K562 (cell line): ENCODE results near the gene ACAD10. TPM values are rescaled to one million over a fixed set of nuclear protein-coding genes. Genes with fewer than 3 reads are reported as not detected.

Experiments
- ATAC-seq: fragments of 200-7000 bp; cut with Tn5 transposase; 3 replicates; pipeline ENCODE4 v1.9.1; 2020; ENCODE audit warnings: moderate library complexity
- BruUV-seq: library from RNA; stranded (reverse); fragments of 400-500 nt; replicated peaks from 2 replicates; lab custom pipeline; 2021; lab: Mats Ljungman, UMichigan
- CTCF ChIA-PET: fragments of 300-600 bp; formaldehyde crosslinking; extraction: SDS; loops from one replicate; lab custom pipeline; 2021; ENCODE audit warnings: low intra/inter-chr PET ratio; lab: Yijun Ruan, JAX
- POLR2A ChIA-PET: fragments of 300-600, 350-650 bp; sonication (Branson Sonifier 250); formaldehyde crosslinking; extraction: SDS; loops from one replicate; lab custom pipeline; 2021; ENCODE audit warnings: antibody characterized with exemption, inconsistent platforms; lab: Yijun Ruan, JAX
- DNase-seq, 4 experiments: peaks; one replicate each; pipeline versions ENCODE4 v3.0.0 to v3.0.0-alpha.2; 2011 to 2018; ENCODE audit warnings: low spot score in 3 of 4, mixed read lengths in 3 of 4; ENCODE audit errors: extremely low read depth in 1 of 4
- FAIRE-seq: peaks from 2 replicates; lab custom pipeline; 2011; peaks lifted over from hg19 to GRCh38; lab: Jason Lieb, UNC
- H2AFZ ChIP-seq: 2 replicates; pipeline ENCODE4 v1.6.0; 2011; ENCODE audit warnings: low read depth, low read length, control low read depth, inconsistent platforms
- H3K27ac ChIP-seq: fragments of 200-600 bp; 3 replicates; pipeline ENCODE4 v1.8.0; 2011; ENCODE audit warnings: low read depth, mild to moderate bottlenecking, control low read depth, inconsistent platforms, low read length, moderate library complexity, mixed read lengths; ENCODE audit errors: extremely low read depth
- H3K27me3 ChIP-seq, 2 experiments: fragments of 300-600 bp in 1 of 2; 2 replicates in 1 of 2; 3 replicates in 1 of 2; pipeline versions ENCODE4 v1.6.0 to v1.8.0; 2011; ENCODE audit warnings: inconsistent platforms in 2 of 2, low read length in 2 of 2, mild to moderate bottlenecking in 1 of 2, mixed read lengths in 1 of 2, moderate library complexity in 1 of 2; ENCODE audit not compliant: control insufficient read depth in 2 of 2, insufficient read depth in 2 of 2
- H3K36me3 ChIP-seq: fragments of 300-600 bp; 3 replicates; pipeline ENCODE4 v1.8.0; 2011; ENCODE audit warnings: mild to moderate bottlenecking, low read length, inconsistent platforms; ENCODE audit not compliant: control insufficient read depth, insufficient read depth
- H3K4me1 ChIP-seq, 2 experiments: fragments of 200-600 bp in 1 of 2; replicated peaks in 1 of 2; 2 replicates in 1 of 2; 3 replicates in 1 of 2; pipeline versions ENCODE4 v1.5.1 to v1.8.0; 2011; ENCODE audit warnings: inconsistent platforms in 2 of 2, low read length in 2 of 2, mild to moderate bottlenecking in 1 of 2, mixed read lengths in 1 of 2, moderate library complexity in 1 of 2; ENCODE audit not compliant: control insufficient read depth in 2 of 2, insufficient read depth in 2 of 2
- H3K4me2 ChIP-seq: 2 replicates; pipeline ENCODE4 v1.6.1; 2011; ENCODE audit warnings: low read length, control low read depth, inconsistent platforms, mixed read lengths; ENCODE audit not compliant: insufficient read depth
- H3K4me3 ChIP-seq: fragments of 200-600 bp; sonication (generic), shearing (Covaris generic); 2 replicates; pipeline ENCODE4 v1.5.1; 2016; ENCODE audit warnings: control low read depth, inconsistent platforms
- H3K79me2 ChIP-seq: fragments of 200-600 bp; 3 replicates; pipeline ENCODE4 v1.8.0; 2011; ENCODE audit warnings: low read length, inconsistent platforms; ENCODE audit not compliant: control insufficient read depth, insufficient read depth
- H3K9ac ChIP-seq, 2 experiments: 2 replicates each; pipeline versions ENCODE4 v1.6.0 to v1.6.1; 2011; ENCODE audit warnings: low read depth in 2 of 2, low read length in 2 of 2, control low read depth in 1 of 2, inconsistent platforms in 1 of 2, mild to moderate bottlenecking in 1 of 2, mixed read lengths in 1 of 2; ENCODE audit not compliant: insufficient read depth in 1 of 2
- H3K9me1 ChIP-seq: one replicate; pipeline ENCODE4 v1.6.0; 2011; ENCODE audit warnings: inconsistent platforms, mild to moderate bottlenecking, low read length, moderate library complexity; ENCODE audit not compliant: control insufficient read depth, insufficient read depth
- H3K9me3 ChIP-seq: replicated peaks from 2 replicates; pipeline ENCODE4 v1.5.1; 2011; ENCODE audit warnings: low read depth, low read length, inconsistent platforms; ENCODE audit not compliant: control insufficient read depth, insufficient read depth
- H4K20me1 ChIP-seq: replicated peaks from 2 replicates; pipeline ENCODE4 v1.6.1; 2011; ENCODE audit warnings: low read length, inconsistent platforms, mixed read lengths; ENCODE audit not compliant: control insufficient read depth, insufficient read depth
- CCAR2 ChIP-seq: fragments of 200-400 bp; formaldehyde crosslinking; IDR thresholded peaks from 2 replicates; pipeline ENCODE4 v1.6.1; 2017; ENCODE audit warnings: mild to moderate bottlenecking, low read depth, low read length
- CHCHD3 ChIP-seq: fragments of 250-450 bp; sonication (Bioruptor Pico); IDR thresholded peaks from 2 replicates; pipeline ENCODE4 v2.1.2; 2022; ENCODE audit warnings: mild to moderate bottlenecking
- CHD1 ChIP-seq: fragments of 200-600 bp; sonication (generic); IDR thresholded peaks from one replicate; pipeline ENCODE4 v1.6.1; 2012; ENCODE audit warnings: mild to moderate bottlenecking, moderate library complexity, low read length, inconsistent platforms
- CREM ChIP-seq: IDR thresholded peaks from 2 replicates; pipeline ENCODE4 v1.6.1; 2014; ENCODE audit warnings: antibody characterized with exemption, low read depth
- DNMT1 ChIP-seq: fragments of 450-650 bp; IDR thresholded peaks from 2 replicates; pipeline ENCODE4 v1.6.1; 2016; ENCODE audit warnings: antibody characterized with exemption, mild to moderate bottlenecking
- ETV5 ChIP-seq: sonication (generic); formaldehyde crosslinking; IDR thresholded peaks from 2 replicates; pipeline ENCODE4 v1.4.0; 2020; ENCODE audit warnings: low read depth, mild to moderate bottlenecking, missing genetic modification reagents
- HNRNPLL ChIP-seq: fragments of 200-400 bp; formaldehyde crosslinking; IDR thresholded peaks from 2 replicates; pipeline ENCODE4 v1.6.1; 2017; ENCODE audit warnings: low read length, low read depth, mild to moderate bottlenecking; ENCODE audit not compliant: poor library complexity, severe bottlenecking
- NCOR1 ChIP-seq: fragments of 450-650 bp; IDR thresholded peaks from 2 replicates; pipeline ENCODE4 v1.6.1; 2016; ENCODE audit warnings: mild to moderate bottlenecking, moderate library complexity
- NFE2L1 ChIP-seq: fragments of 450-650 bp; IDR thresholded peaks from 2 replicates; pipeline ENCODE4 v1.6.1; 2016; ENCODE audit warnings: missing genetic modification characterization, low read depth, mild to moderate bottlenecking, missing compliant biosample characterization, moderate library complexity, borderline replicate concordance
- SMARCA5 ChIP-seq: fragments of 450-650 bp; IDR thresholded peaks from 2 replicates; pipeline ENCODE4 v1.6.1; 2016
- SNIP1 ChIP-seq: fragments of 450-650 bp; IDR thresholded peaks from 2 replicates; pipeline ENCODE4 v1.7.1; 2017; ENCODE audit warnings: low read depth, mild to moderate bottlenecking
- SPI1 ChIP-seq: IDR thresholded peaks from 2 replicates; pipeline ENCODE4 v1.6.1; 2011; ENCODE audit warnings: low read depth, low read length, control low read depth, borderline replicate concordance
- SREBF1 ChIP-seq: fragments of 150-350 bp; IDR thresholded peaks from 2 replicates; pipeline ENCODE4 v1.6.1; 2014; ENCODE audit warnings: antibody characterized with exemption, low read depth, low read length, borderline replicate concordance
- TAF9B ChIP-seq: fragments of 450-650 bp; IDR thresholded peaks from 2 replicates; pipeline ENCODE4 v1.6.1; 2018; ENCODE audit warnings: mild to moderate bottlenecking; ENCODE audit not compliant: partially characterized antibody
- ZNF232 ChIP-seq: sonication (generic); formaldehyde crosslinking; IDR thresholded peaks from 2 replicates; pipeline ENCODE4 v1.8.0; 2022; ENCODE audit warnings: mild to moderate bottlenecking, missing genetic modification reagents
- ZNF57 ChIP-seq: fragments of 450-650 bp; formaldehyde crosslinking; IDR thresholded peaks from 2 replicates; pipeline ENCODE4 v1.4.0; 2020; ENCODE audit warnings: mild to moderate bottlenecking, moderate library complexity
- WGBS: fragments of 100-300 bp; shearing (Covaris generic); methylation state at CpG from one replicate; pipeline ENCODE4 v1.1.6; 2016; ENCODE audit warnings: low coverage, mixed read lengths; ENCODE audit not compliant: insufficient coverage; ENCODE audit errors: missing lambda C conversion rate; 5-methylcytosine and 5-hydroxymethylcytosine counted together
- in situ Hi-C: fragments of 300-500 bp; cut with MboI; formaldehyde crosslinking; loops from 4 replicates; pipeline ENCODE4 v1.15.0; 2018; ENCODE audit warnings: inconsistent platforms, mixed read lengths
- intact Hi-C: fragments of 100-400 bp; cut with micrococcal nuclease; formaldehyde crosslinking; loops from 2 replicates; pipeline ENCODE4 v1.14.2; 2022
- polyA plus RNA-seq, 8 experiments: library from polyadenylated mRNA; depleted of rRNA in 4 of 8; stranded (reverse) in 5 of 8; unstranded in 3 of 8; fragments of >200 nt; fragmentation: Nextera tagmentation in 2 of 8; fragmentation: Illumina TruSeq in 1 of 8; extraction: Ambion mirVana in 2 of 8; extraction: Trizol in 1 of 8; gene quantifications; 2 replicates each; pipeline versions ENCODE4 v1.2.1 to v1.2.3, GENCODE V29; 2011 to 2014; ENCODE audit warnings: inconsistent platforms in 1 of 8, missing spikeins in 1 of 8
- total RNA-seq, 7 experiments: library from RNA; depleted of rRNA in 6 of 7; stranded (reverse); fragments of >200 nt in 6 of 7; fragmentation: Illumina TruSeq in 2 of 7; extraction: Trizol in 2 of 7; gene quantifications; 2 replicates each; pipeline versions ENCODE4 v1.2.1 to v1.2.3, GENCODE V29; 2011 to 2021; ENCODE audit warnings: low replicate concordance in 1 of 7
- TF ChIP-seq, protein P1 (sequence below): fragments of 250-450 bp; sonication (Bioruptor Pico); IDR thresholded peaks from 2 replicates; pipeline ENCODE4 v1.8.0; 2021; ENCODE audit warnings: moderate library complexity, mild to moderate bottlenecking, inconsistent platforms
- TF ChIP-seq, protein P2 (sequence below): fragments of 250-450 bp; sonication (Bioruptor Pico); IDR thresholded peaks from 2 replicates; pipeline ENCODE4 v1.4.0; 2020; ENCODE audit warnings: mild to moderate bottlenecking, moderate library complexity

Gene ACAD10
- total and polyA plus RNA-seq, 9 of the 15 experiments (the other 6 are each of a cell fraction or from before 2014, with no cell fraction given) = 2.3 to 19.2 (median 12.0) TPM

DNA sequence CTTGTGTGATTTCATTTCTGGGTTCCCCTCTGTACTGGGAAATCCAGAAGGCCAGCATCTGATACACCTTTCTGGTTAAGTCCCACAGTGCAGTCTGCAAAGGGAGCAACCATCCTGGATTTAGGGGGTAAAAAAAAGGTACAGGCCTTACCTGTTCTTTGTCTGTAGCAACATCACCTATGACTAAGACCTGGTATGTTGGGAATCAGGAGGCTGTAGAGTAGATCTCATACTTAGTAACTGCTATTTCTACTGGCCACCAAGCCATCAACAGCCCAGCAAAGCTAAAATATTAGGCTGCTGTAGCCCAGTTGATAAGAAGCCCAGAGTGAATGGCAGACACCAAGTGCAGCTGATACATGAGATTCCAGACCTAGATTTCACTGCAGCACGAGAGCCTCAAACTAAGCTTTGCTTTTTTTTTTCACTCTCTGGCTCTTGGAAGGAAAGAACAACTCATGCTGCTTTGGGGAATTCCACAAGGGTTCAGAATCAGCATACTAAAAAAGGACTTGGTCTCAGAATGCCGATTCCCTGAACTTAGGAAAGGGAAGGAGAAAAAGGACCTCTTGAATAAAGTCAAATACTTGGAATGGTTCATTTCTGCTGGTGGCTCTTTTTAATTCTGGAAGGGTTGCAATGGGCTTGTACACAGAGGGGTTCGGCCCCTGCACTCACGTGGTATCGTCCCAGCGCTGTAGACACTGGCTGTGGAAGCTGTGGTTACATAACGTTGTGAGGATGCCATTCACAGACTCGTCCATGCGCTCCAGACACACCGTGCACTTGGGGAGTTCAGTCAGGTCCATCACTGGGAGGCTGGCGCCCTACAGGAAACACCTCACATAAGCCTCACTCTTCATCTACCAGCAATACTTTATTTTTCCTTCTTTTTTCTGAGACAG is 20.6 kb upstream of the ACAD10 start:
- in situ Hi-C loops = no loop called here
- H3K9me1 ChIP-seq = no peaks in the 10 kb centered on the region
- WGBS = 84% methylated on average over 10 of the region's 11 CpGs
- no peak overlapping the region; a peak in 1 of 4 replicates for H3K9ac ChIP-seq
- no peak overlapping the region for H3K27ac ChIP-seq
- H3K79me2 ChIP-seq = no peaks in the 10 kb centered on the region
- H3K9me3 ChIP-seq = no peaks in the 10 kb centered on the region
- ChIA-PET CTCF (no interaction called here), POLR2A (interaction anchor here (0.6 to 1.2 kb wide), 3 partner anchors 9 to 19 kb away, joined by 3 read pairs; no protein-coding TSS in a partner anchor)
- H3K4me1 ChIP-seq = no peaks in the 10 kb centered on the region
- FAIRE-seq = no peak
- peaks cover 72% of the 10 kb centered on the region for H3K36me3 ChIP-seq
- DNase-seq = no peak
- intact Hi-C loops = no loop called here
- H3K4me3 ChIP-seq = no peak overlapping the region
- no peak overlapping the region for H3K4me2 ChIP-seq
- H4K20me1 ChIP-seq = no peaks in the 10 kb centered on the region
- ATAC-seq = no peak
- BruUV-seq = no TSS peak
- H2AFZ ChIP-seq = no peak overlapping the region
- H3K27me3 ChIP-seq = no peaks in the 10 kb centered on the region
- TF ChIP-seq ETV5 (CRISPR knock-in tag) = no peak
- TF ChIP-seq ZNF232 (CRISPR knock-in tag) = no peak
- no peak for TF ChIP-seq DNMT1
- TF ChIP-seq, protein P1, sequence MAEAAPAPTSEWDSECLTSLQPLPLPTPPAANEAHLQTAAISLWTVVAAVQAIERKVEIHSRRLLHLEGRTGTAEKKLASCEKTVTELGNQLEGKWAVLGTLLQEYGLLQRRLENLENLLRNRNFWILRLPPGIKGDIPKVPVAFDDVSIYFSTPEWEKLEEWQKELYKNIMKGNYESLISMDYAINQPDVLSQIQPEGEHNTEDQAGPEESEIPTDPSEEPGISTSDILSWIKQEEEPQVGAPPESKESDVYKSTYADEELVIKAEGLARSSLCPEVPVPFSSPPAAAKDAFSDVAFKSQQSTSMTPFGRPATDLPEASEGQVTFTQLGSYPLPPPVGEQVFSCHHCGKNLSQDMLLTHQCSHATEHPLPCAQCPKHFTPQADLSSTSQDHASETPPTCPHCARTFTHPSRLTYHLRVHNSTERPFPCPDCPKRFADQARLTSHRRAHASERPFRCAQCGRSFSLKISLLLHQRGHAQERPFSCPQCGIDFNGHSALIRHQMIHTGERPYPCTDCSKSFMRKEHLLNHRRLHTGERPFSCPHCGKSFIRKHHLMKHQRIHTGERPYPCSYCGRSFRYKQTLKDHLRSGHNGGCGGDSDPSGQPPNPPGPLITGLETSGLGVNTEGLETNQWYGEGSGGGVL (CRISPR knock-in tag) = no peak
- TF ChIP-seq CCAR2 = no peak
- TF ChIP-seq CREM = no peak
- TF ChIP-seq CHD1 = no peak
- no peak for TF ChIP-seq SPI1
- no peak for TF ChIP-seq SREBF1
- TF ChIP-seq SNIP1 = no peak
- TF ChIP-seq ZNF57 (CRISPR knock-in tag) = no peak
- no peak for TF ChIP-seq TAF9B
- TF ChIP-seq NCOR1 = no peak
- TF ChIP-seq NFE2L1 (tag) = no peak
- TF ChIP-seq, protein P2, sequence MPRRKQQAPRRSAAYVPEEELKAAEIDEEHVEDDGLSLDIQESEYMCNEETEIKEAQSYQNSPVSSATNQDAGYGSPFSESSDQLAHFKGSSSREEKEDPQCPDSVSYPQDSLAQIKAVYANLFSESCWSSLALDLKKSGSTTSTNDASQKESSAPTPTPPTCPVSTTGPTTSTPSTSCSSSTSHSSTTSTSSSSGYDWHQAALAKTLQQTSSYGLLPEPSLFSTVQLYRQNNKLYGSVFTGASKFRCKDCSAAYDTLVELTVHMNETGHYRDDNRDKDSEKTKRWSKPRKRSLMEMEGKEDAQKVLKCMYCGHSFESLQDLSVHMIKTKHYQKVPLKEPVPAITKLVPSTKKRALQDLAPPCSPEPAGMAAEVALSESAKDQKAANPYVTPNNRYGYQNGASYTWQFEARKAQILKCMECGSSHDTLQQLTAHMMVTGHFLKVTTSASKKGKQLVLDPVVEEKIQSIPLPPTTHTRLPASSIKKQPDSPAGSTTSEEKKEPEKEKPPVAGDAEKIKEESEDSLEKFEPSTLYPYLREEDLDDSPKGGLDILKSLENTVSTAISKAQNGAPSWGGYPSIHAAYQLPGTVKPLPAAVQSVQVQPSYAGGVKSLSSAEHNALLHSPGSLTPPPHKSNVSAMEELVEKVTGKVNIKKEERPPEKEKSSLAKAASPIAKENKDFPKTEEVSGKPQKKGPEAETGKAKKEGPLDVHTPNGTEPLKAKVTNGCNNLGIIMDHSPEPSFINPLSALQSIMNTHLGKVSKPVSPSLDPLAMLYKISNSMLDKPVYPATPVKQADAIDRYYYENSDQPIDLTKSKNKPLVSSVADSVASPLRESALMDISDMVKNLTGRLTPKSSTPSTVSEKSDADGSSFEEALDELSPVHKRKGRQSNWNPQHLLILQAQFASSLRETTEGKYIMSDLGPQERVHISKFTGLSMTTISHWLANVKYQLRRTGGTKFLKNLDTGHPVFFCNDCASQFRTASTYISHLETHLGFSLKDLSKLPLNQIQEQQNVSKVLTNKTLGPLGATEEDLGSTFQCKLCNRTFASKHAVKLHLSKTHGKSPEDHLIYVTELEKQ (CRISPR knock-in tag) = no peak
- TF ChIP-seq HNRNPLL = no peak
- no peak for TF ChIP-seq CHCHD3
- no peak for TF ChIP-seq SMARCA5
